HG03457 (cell line): Measurements from ENCODE around the gene ANAPC1.
"Not testable (repeated sequence)": the region's sequence is repeated elsewhere in the genome, so short reads cannot be mapped to it uniquely, and the experiment has no call there.

Experiments used
- ATAC-seq: cut with Tn5 transposase; IDR thresholded peaks from one replicate; pipeline ENCODE4 v1.9.1; 2021; ENCODE audit warnings: moderate number of reproducible peaks; ENCODE audit not compliant: unreplicated experiment

ANAPC1 gene, protein sequence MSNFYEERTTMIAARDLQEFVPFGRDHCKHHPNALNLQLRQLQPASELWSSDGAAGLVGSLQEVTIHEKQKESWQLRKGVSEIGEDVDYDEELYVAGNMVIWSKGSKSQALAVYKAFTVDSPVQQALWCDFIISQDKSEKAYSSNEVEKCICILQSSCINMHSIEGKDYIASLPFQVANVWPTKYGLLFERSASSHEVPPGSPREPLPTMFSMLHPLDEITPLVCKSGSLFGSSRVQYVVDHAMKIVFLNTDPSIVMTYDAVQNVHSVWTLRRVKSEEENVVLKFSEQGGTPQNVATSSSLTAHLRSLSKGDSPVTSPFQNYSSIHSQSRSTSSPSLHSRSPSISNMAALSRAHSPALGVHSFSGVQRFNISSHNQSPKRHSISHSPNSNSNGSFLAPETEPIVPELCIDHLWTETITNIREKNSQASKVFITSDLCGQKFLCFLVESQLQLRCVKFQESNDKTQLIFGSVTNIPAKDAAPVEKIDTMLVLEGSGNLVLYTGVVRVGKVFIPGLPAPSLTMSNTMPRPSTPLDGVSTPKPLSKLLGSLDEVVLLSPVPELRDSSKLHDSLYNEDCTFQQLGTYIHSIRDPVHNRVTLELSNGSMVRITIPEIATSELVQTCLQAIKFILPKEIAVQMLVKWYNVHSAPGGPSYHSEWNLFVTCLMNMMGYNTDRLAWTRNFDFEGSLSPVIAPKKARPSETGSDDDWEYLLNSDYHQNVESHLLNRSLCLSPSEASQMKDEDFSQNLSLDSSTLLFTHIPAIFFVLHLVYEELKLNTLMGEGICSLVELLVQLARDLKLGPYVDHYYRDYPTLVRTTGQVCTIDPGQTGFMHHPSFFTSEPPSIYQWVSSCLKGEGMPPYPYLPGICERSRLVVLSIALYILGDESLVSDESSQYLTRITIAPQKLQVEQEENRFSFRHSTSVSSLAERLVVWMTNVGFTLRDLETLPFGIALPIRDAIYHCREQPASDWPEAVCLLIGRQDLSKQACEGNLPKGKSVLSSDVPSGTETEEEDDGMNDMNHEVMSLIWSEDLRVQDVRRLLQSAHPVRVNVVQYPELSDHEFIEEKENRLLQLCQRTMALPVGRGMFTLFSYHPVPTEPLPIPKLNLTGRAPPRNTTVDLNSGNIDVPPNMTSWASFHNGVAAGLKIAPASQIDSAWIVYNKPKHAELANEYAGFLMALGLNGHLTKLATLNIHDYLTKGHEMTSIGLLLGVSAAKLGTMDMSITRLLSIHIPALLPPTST (N-terminal part only)

DNA sequence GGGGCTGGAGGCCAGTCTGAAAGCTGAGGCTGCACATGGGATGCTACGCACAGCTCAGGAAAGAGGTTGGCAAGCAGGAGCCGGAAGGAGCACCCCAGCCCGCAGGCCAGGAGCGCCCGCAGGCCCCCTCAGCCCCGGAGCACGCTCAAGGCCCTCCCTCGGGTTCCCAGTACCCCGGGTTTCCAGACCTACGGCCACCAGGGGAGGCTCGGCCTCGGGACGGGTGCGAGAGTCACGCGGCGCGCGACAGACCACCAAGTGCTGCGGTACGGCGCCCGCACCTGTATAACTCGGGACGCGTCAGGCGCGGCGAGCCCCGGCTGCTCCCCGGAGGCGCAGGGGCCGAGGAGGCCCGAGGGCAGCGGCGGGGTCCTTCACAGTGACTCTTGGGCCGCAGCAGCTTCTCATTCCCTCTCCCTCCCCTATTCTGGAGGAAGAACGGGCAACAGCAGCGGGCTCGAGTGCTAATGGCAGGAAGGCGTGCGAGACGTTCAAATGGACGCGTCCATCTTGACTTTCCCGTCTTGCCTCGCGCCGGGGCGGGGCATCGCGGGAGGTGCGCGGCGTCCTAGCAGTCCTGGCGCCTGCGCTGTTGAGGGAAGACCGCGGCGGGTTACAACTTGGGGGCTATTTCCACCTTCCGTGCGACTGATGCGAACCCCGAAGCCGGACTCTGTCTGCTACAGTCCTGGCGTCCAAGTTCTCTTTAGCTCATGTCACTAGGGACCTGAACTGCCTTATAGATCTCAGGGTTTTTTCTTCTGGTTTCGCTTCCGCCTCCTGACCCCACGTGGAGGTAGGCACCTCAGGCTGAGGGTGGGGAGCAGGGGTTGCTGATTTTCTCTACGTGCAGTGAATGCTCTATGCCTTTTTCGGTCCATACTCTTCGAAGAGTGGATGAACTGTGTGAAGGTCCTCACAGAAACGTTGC lies at the start of gene ANAPC1:
ANAPC1 (minus strand) TSS at position 533 of the 931 bp plus-strand sequence. CDS start 3,368 bp downstream, outside the sequence.
- ATAC-seq, result peak; percentile 78

DNA sequence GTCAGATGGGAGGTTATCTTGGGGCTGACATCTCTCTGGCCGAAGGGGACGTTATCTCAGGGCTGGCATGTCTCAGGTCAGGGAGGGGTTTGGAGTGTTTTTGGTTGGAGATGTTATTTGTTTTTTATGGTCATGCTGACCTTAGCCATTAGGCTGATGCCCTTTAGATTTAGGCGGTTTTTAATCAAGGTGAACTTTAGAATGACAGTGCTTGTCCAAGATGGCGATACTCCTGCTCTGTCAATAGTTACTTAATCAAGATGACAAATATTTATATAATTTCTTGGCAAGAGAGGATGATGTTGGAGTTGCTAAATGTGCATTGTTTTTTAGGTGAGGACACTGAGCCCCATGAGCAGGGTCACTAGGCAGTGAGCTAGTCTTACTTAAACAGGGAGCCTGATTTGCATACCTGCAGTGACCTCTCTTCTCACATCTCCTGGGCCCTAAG lies 48.9 kb upstream of the ANAPC1 start:
- no peak for ATAC-seq

DNA sequence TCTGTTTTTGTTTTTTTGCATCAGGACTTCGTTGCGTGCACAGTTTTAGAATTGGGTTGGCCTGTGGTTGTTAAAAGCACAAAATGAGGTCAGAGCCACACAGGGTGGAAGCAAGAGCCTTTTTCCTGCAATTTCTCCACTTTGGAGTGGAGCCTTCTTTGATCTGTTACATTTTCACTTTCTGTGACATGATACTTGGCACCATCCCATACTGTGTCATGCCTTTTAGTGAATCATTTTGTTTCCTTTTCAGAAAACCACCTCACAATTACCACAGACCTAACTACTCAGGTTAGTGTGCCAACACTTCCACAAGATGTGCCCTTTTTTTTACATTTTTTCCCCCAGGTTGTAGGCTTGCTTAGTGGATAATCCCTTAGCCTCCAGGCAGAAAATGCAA lies 46.9 kb upstream of the ANAPC1 start:
- no peak for ATAC-seq

DNA sequence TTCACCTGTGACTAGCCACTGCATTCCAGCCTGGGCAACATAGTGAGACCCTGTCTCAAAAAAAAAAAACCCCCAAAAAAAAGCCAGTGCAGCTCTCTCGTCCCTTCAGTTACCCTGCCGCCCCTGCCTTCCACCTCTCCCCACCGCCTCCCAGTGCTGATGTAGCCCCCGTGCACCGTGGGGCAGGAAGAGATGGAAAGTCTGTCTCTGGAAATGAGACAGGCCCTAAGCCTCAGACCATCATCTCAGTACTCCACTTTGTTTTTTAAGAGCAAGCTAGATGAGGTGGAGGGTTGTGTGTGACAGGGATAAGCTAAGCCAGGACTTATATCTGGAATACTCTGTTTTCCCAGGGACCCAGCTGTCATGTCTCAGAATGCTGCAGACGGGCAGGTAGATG lies 46.4 kb upstream of the ANAPC1 start:
- no peak for ATAC-seq

DNA sequence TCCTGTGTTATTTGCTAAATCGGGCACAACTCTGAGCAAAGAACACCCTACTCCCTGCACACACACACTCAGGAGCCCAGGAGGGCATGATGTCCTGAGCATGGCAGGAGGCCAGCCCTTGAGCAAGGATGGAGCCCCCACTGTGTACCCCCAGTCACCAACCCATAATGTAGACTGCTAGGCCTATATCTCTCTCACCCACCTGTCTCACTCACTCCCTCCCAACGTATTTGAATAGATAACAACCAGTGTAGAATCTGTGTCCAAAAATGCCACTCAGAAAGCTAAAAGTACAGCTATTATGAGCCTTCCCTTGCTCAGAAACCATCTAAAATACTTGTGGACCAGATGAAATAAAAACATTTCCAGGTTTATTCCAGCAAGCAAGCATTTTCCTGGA lies 43.7 kb upstream of the ANAPC1 start:
- ATAC-seq, result no peak

DNA sequence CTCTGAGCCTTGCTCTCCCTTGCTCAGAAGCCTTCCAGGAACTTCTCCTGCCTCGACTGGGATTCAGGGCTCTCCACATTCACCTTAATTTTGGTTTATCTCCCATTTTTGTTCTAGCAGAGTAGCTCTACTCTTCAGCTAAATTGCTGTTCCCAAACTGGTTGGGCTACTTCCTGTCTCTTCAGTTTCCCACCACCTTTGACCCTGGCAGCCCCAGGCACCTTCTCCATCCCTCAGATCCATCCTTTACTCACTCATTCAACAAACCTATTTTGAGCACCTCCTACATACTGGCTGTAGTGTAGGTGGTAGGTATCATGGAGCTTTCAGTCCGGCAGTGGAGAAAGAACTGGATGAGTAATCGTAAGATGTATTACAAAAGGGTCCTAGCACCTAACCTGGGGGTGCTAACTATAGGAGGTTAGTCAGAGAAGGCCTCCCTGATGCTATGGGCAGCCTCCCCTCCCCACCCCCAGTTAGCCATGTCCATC lies 40.7 kb upstream of the ANAPC1 start:
- ATAC-seq, result no peak

DNA sequence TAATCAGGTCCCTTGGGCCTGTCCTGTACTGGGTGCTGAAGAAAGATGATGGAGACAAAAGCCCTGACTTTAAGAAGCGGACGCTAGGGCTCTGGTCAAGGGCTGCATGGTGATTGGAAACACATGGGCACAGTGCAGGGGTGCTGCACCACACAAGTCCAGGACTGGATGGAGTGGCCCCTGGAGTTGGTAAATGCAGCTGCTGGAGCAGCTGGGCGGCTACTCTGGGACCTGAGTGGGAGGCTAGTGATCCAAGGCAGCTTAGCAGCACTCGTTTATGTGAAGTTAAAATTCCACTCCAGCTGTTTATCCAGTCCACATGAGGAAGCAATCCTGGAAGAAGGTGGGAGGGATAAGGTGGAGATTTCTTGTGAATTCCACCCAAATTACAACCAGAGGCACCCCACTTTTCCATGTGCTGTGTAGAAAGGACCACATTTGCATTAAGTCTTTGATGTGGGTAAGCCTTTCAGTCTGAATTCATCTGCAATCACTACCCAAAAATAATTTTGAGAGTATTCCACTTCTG lies 39.3 kb upstream of the ANAPC1 start:
- ATAC-seq, result no peak

DNA sequence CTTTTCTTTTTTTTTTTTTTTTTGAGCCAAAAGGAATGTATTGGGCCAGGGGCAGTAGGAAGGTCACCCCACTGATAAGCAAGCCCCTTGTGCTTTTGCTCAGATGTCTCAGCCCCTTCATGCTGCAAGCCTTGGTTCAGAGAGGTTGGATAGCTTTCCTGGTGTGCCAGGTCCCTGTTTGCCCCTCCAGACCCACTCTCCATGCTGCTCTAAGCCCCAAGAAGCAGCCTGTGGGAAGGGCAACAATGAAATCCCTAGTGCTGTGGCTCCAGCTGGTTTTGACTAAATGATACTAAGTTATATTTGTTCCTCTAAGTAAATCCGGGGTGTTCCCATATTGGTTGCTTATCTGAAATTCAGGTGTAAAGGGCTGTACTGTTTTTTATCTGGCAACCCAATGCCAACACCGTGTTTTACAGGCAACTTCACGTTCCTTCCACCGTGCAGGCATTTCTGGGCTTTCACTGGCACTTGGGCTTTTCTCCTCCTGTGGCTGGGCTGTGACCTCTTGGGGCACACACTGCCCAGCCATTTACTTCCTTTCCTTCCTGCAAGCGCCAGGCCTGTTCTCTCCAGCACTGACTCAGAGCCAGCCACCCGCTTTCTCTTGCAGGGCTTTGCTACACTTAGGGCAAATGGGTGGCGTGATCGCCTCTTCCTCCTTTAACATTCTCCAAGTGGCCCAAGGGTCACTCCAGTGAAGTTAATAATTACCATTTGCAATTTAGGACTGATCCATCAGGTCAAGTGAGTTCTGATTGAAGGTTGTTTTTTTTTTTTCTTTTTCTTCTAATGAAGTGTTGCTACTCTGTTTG lies 36.0 kb upstream of the ANAPC1 start:
- no peak for ATAC-seq

DNA sequence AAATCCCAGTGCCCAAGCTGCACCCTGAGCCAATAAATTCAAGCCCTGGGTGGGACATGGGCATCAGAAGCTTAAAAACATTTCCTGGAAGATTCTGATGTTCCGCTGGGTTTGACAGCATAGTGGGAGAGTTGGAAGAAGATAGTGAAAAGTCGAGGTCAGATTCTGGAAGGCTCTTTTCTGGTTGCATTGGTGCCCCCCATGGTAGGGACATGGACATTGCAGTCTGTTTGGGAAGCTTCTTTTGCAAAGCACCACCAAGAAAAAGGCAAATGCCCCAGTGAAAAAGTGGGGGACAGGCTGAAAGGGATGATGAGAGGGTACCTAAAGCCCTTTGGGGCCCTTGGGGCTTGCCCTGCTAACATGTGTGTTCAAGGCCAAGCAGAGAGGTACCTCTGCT lies 35.4 kb upstream of the ANAPC1 start:
- no peak for ATAC-seq

DNA sequence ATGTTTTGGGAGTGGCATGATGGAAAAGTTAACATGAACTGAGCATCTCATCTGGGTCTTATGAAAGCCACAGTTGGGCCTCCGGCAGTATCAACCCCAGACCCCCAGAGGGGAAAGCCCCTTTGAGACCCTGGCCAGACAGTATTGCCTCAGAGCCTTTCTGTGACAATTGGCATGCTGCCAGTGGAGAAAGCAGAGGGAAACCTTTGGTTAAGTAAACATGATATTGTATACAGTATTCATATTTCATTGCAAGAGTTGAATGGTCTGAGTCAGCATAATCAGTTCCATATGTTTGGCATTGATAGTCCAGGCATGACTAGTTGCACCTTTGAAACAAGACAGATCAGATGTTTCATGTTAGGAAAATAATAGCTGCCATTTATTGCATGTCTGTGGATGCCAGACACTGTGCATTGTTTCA lies 34.4 kb upstream of the ANAPC1 start:
- no peak for ATAC-seq

DNA sequence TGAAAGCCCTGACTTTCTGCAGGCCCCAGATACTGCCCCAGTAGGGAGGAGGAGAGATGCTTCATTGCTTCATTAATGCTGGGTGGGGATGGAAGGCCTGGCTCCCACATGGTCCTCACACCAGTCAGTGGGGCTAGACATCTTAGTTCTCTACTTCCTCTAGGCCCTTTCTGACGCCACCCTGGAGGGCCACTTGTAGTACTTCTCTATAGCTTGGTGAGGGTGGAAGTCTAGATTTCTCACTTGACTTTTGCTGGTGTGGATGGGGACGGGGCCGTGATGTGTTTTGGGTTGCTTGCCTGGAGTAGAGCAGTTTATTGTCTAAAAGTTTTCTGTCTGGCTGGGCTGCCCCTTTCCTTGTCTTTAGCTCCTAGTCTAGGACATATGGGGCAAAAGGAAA lies 33.1 kb upstream of the ANAPC1 start:
- ATAC-seq, result no peak

DNA sequence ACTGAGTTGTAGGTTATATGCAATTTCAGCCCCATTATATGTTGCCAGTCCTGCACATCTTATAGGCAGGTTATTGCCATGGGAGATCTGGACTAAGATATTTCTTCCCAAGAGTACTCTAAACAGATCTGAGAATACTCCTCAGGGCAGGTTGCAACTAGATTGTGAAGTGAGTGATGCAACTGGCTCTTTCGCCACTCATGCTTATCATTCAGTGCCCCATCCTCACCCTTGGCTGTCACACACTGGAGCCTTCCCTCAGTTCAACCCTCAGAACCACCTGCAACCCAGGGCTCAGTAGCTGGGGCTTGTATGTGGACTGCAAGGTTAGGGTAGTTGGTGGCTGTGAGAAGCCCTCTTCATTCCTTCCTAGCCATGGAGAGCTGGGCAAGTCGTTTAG lies 28.6 kb upstream of the ANAPC1 start:
- ATAC-seq, result no peak

DNA sequence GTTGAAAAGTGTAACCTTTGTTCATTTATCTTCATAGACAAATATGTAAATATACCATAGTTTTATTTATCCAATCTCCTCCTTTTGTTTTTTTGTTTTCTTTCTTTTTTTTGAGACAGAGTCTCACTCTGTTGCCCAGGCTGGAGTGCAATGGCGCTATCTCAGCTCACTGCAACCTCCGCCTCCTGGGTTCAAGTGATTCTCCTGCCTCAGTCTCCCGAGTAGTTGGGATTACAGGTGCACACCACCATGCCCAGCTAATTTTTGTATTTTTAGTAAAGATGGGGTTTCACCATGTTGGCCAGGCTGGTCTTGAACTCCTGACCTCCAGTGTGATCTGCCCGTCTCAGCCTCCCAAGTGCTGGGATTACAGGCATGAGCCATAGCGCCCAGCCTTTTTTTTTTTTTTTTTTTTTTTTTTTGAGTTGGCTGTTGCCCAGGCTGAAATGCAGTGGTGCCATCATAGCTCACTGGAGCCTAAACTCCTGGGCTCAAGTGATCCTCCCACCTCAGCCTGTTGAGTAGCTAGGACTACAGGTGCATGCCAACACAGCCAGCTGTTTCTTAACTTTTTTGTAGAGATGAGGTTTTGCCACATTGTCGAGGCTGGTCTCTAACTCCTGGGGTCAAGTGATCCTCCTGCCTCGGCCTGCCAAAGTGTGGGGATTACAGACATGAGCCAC lies 27.4 kb upstream of the ANAPC1 start:
- ATAC-seq, result not testable (repeated sequence)

DNA sequence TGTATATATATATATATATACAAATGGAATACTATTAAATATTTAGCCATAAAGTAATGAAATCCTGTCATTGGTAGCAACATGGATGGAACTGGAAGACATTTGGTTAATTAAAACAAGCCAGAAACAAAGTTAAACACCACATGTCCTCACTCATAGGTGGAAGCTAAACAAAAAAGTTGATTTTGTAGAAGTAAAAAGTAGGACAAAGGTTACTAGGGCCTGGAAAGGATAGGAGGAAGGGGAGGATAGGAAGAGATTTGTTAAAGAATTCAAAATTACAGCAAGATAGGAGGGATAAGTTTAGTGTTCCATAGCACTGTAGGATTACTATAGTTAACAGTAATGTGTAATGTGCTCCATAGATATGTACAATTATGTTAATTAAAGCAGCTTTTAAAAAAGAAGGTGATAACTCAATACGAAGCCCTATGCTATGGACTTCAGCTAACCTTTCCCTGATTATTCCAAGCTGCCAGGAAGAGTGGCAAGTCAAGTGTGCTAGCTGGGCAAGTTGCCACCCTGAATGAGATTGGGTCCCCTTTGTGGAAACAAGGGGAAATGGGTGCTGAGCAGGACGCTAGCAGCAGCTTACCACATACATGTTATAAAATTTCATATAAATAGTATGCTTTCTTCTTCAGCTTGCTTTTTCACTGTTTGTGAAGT lies 26.8 kb upstream of the ANAPC1 start:
- no peak for ATAC-seq

DNA sequence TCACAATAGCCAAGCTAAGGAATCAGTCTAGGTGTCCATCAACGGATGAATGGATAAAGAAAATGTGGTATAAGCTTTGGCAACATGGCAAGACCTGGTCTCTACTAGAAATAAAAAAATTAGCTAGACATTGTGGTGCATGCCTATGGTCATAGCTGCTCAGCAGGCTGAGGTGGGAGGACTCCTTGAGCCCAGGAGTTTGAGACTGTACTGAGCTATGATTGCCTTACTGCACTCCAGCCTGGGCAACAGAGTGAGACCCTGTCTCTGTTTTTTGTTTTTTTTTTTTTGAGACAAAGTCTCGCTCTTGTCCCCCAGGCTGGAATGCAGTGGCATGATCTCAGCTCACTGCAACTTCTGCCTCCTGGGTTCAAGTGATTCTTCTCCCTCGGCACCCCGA lies 26.0 kb upstream of the ANAPC1 start:
- not testable (repeated sequence) for ATAC-seq

DNA sequence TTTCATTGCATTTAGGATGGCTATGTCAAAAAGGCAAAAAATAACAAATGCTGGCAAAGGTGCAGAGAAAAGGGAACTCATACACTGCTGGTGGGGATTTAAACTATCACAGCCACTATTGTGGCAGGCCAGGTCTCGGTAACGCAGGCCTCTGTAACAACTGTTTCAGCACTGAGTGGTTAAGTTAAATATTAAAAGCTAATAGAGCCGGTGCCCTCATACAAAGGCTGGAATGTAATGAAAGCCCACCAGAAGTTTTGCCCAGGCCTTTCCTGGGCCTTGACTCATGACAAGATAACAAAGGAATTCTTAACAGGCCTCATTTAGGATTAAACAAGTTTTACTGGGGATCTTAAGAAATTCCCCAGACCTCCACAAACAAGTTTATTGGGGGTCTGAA lies 25.1 kb upstream of the ANAPC1 start:
- no peak for ATAC-seq

DNA sequence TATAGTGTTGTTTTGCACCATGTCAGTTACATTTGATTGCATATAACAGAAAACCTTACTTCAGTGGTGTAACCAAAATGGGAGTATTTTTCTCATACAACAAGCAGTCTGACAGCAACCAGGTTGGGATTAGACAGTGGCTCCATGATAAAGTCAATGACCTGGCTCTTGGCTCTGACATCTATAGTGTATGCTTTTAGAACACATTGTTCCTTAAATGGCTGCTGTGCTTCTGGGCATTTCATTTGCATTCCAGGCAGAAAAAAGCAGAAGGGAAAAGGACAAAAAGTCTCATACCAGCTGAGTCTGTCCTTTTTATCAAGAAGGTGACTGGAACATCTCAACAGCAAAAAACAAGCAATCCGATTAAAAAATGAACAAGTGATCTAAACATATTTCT lies 24.6 kb upstream of the ANAPC1 start:
- no peak for ATAC-seq
